Activated naive CD8-positive, alpha-beta T cell (primary cell): ENCODE data around the gene HS3ST4.
"Not testable (repeated sequence)": the region's sequence is repeated elsewhere in the genome, so short reads cannot be mapped to it uniquely, and the experiment has no call there.

Experiments
- H3K27ac Mint-ChIP-seq: one replicate; pipeline ENCODE4 v1.8.0; 2021; ENCODE audit warnings: mixed read lengths
- H3K27me3 Mint-ChIP-seq: one replicate; pipeline ENCODE4 v1.8.0; 2021; ENCODE audit warnings: mixed read lengths
- H3K36me3 Mint-ChIP-seq: one replicate; pipeline ENCODE4 v1.8.0; 2021; ENCODE audit warnings: mixed read lengths
- H3K4me1 Mint-ChIP-seq: one replicate; pipeline ENCODE4 v1.8.0; 2021; ENCODE audit warnings: low read depth, mixed read lengths
- H3K4me3 Mint-ChIP-seq: one replicate; pipeline ENCODE4 v1.8.0; 2021; ENCODE audit warnings: mild to moderate bottlenecking, mixed read lengths
- H3K9me3 Mint-ChIP-seq: one replicate; pipeline ENCODE4 v1.8.0; 2021; ENCODE audit warnings: low read depth, mixed read lengths

The HS3ST4 gene

DNA sequence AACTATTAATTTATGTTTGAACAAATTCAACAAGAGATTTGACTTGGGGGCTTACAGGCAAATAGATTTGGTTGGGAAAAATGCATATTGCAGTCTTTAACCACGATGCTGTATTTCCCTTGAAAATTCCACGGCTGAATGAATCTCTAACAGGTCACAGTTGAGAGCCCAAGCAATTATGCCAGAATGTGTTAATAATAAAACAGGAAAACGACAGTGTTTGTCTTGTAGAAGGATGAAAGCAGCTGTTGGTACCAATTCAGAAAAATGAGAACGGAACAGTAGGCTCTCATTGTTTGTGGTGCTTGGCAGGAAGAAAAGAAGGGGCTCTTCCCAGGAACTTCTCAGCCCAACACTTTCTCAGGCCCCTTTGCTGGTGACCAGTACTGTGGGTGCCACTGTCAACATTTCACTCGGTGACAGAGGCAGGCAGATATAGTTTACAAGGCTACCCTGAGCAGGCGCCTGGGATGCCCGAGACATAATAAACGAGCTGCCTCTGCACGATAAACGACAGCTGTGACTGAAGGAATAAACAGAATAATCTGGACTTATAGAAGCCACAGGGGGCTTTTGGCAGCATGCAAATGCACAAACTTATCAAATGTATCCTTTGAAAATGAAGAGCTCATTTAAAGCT lies 387.1 kb downstream of the HS3ST4 start:
- Mint-ChIP-seq H3K4me1 (no peaks in the 10 kb centered on the region), H3K9me3 (peaks cover 3% of the 10 kb centered on the region), H3K4me3 (no peak overlapping the region), H3K36me3 (no peaks in the 10 kb centered on the region), H3K27ac (no peak overlapping the region), H3K27me3 (peaks cover 13% of the 10 kb centered on the region)

DNA sequence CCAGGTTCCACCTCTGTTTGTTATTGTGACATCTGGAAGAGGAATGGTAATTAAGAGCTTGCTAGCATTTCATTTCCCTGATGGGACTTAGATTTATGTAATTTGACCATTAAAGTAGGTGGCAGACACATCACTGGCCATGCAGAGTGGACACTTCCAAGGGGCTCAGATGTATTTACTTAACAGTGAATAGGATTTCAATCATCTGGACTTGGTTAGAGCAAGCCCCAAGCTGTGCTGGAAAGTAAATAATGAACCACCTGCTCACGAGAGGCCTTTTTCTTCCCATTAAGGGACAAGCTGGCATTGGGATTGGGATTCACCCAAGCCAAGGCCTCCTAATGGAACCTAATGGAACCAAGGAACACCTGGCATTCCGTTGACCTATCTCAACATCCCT lies 395.3 kb downstream of the HS3ST4 start:
- Mint-ChIP-seq H3K4me3 (no peak overlapping the region), H3K36me3 (no peaks in the 10 kb centered on the region), H3K27ac (no peak overlapping the region), H3K4me1 (no peaks in the 10 kb centered on the region), H3K27me3 (peaks cover 16% of the 10 kb centered on the region), H3K9me3 (no peaks in the 10 kb centered on the region)

DNA sequence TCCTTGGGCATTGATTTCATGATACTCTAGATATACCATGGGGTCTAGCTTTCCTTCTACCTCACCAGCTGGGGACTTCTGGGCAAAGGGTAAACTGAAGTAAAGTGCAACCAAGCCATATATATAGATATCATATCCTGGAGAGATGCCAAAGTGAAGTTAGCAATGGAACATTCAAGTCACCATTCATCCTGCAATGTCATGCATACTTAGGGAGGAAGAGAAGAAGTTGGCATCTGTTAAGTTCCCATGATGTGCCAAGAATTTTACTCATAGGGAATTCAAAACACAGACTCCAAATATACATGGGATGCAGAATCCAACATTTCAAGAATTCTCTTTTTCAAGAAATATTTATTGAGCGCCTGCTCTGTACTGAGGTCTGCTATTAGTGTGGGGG lies 399.8 kb downstream of the HS3ST4 start:
- no peak overlapping the region for H3K27ac Mint-ChIP-seq

DNA sequence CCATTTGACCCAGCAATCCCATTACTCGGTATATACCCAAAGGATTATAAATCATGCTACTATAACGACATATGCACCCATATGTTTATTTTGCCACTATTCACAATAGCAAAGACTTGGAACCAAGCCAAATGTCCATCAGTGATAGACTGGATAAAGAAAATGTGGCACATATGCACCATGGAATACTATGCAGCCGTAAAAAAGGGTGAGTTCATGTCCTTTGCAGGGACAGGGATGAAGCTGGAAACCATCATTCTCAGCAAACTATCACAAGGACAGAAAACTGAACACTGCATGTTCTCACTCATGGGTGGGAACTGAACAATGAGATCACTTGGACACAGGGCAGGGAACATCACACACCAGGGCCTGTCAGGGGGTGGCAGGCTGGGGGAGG lies 406.4 kb downstream of the HS3ST4 start:
- H3K27ac Mint-ChIP-seq, H3K36me3 Mint-ChIP-seq, H3K27me3 Mint-ChIP-seq, H3K9me3 Mint-ChIP-seq, H3K4me3 Mint-ChIP-seq, H3K4me1 Mint-ChIP-seq: not testable (repeated sequence)

More for the DNA sequence above, 399.8 kb downstream of the HS3ST4 start:
- Mint-ChIP-seq H3K9me3 (no peaks in the 10 kb centered on the region), H3K36me3 (no peaks in the 10 kb centered on the region), H3K4me3 (no peak overlapping the region), H3K4me1 (no peaks in the 10 kb centered on the region), H3K27me3 (peaks cover 20% of the 10 kb centered on the region)

DNA sequence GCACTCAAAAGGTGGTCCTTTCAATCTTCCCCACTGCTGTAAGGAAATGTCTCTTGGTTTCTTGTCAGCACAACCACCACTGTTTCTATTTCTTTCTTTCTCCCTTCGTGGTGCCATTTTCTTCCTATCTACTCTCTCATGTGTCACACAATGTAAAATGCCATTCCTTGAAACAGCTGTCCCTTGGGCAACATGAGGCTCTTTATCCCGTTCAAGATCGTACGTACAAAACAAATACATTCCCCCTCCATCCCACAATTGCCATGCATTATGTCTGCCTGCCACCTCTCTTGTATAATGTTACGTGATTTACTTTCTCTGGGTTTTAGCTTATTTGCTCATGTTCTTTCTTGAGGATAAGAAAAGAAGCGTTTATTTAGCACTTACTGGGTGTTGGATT lies 410.6 kb downstream of the HS3ST4 start:
- no peaks in the 10 kb centered on the region for H3K36me3 Mint-ChIP-seq
- no peak overlapping the region for H3K27ac Mint-ChIP-seq
- H3K27me3 Mint-ChIP-seq = peaks cover 6% of the 10 kb centered on the region
- peaks cover 4% of the 10 kb centered on the region for H3K9me3 Mint-ChIP-seq
- no peaks in the 10 kb centered on the region for H3K4me1 Mint-ChIP-seq
- no peak overlapping the region for H3K4me3 Mint-ChIP-seq

DNA sequence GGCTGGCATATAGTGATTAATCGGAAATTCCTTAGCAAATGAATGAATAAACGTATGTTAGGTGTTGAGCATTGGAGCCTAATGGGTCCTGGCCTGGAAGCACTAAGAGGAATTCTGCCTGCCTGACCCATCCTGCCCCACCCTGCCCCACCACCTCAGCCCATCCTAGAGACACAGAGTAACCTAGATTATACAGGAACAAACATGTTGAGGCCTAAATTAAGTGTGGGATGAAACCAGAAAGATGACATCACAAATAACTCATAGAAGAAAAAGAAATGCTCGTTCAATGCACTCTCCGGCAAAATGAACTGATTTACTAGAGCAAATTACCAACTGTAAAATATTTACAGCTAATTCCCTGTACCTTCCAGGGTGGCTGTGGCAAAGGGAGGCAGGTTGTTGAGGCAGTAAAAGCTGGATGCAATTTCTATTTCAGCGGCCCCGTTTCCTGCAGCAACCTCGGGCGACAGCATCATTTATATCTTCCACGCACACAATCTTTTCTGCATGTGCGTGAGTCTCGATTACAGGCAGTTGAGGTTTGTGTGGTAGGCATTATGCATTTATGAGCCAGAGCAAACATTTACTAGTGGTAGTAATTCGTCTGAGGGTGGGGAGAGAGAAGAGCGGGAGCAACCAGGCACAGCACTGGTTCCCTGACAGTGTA lies 417.2 kb downstream of the HS3ST4 start:
- Mint-ChIP-seq H3K27me3 (peaks cover 6% of the 10 kb centered on the region), H3K9me3 (peaks cover 4% of the 10 kb centered on the region), H3K4me3 (no peak overlapping the region), H3K4me1 (no peaks in the 10 kb centered on the region), H3K36me3 (no peaks in the 10 kb centered on the region), H3K27ac (no peak overlapping the region)

DNA sequence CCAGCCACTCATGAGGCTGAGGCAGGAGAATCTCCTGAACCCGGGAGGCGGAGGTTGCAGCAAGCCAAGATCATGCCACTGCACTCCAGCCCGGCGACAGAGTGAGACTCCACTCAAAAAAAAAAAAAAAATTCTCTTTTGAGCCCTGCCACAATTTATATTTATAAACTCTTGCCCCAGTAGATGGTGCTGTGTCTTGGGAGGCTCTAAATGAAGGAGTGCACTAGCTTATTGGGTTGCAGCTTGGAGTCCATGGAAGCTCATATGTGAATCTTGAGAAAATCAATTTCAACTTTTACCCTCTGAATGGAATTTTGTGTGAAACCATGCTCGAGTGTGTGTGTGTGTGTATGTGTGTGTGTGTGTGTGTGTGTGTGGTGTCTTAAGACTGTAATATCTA lies 420.1 kb downstream of the HS3ST4 start:
- Mint-ChIP-seq H3K36me3 (no peaks in the 10 kb centered on the region), H3K27ac (no peak overlapping the region), H3K4me3 (no peak overlapping the region), H3K4me1 (no peaks in the 10 kb centered on the region), H3K9me3 (no peaks in the 10 kb centered on the region), H3K27me3 (peaks cover 6% of the 10 kb centered on the region)

DNA sequence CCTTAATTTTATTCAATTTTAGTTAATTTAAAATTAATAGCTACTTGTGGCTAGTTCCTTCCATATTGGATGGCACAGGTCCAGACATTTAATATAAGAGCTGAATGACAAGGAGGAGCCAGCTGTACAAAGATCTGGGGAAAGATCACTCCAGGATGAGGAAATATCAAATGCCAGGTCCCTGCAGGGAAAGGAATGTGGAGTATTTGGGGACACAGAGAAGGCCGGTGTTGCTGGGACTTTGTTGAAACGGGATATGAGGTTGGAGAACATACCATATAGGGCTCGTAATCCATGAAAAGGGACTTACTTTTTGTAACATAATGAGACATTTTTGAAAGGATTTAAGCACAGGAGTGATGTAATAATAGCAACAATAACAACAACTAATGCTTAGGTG lies 426.8 kb downstream of the HS3ST4 start:
- peaks cover 8% of the 10 kb centered on the region for H3K27me3 Mint-ChIP-seq
- H3K27ac Mint-ChIP-seq = no peak overlapping the region
- H3K9me3 Mint-ChIP-seq = no peaks in the 10 kb centered on the region
- no peaks in the 10 kb centered on the region for H3K4me1 Mint-ChIP-seq
- H3K4me3 Mint-ChIP-seq = no peak overlapping the region
- H3K36me3 Mint-ChIP-seq = no peaks in the 10 kb centered on the region

DNA sequence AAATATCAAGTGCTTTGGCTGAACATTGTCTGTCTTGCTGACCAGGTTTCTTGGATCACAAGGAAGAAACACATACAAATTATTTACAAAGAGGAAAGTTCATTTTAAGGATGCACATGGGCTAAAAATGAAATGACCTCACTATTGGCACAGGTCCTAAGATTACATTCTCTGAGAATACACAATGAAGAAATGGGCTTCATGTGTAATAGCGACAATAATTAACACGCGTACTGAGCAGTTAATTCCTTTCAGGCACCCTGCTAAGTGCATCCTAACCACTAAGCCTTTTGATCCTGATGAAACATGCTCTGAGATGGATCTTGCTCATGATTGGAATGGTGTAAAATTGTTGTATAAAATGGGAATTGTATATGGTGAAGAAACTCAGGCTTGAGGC lies 429.0 kb downstream of the HS3ST4 start:
- H3K4me1 Mint-ChIP-seq = no peaks in the 10 kb centered on the region
- H3K36me3 Mint-ChIP-seq = no peaks in the 10 kb centered on the region
- no peak overlapping the region for H3K27ac Mint-ChIP-seq
- peaks cover 4% of the 10 kb centered on the region for H3K27me3 Mint-ChIP-seq
- H3K4me3 Mint-ChIP-seq = no peak overlapping the region
- H3K9me3 Mint-ChIP-seq = no peaks in the 10 kb centered on the region

DNA sequence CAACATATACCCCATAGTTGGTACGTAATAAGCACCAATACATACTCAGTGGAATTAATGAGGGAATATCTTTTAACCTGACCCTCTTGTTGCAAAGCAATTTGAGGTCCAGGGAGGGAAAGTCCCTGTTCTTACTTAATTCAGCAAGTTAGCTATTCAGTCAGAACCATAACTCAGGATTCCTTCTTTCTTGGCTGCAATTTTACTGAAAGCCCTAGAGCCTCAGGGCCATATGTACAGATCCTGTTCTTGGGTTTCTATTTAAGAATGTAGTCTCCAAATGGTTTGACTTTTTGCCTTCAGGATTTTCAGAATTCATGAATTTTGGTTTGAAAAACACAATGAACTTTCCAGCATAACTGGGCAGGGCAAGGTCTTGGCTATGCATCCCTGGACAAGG lies 436.5 kb downstream of the HS3ST4 start:
- Mint-ChIP-seq H3K36me3 (no peaks in the 10 kb centered on the region), H3K9me3 (no peaks in the 10 kb centered on the region), H3K4me1 (no peaks in the 10 kb centered on the region), H3K27ac (no peak overlapping the region), H3K4me3 (no peak overlapping the region), H3K27me3 (peaks cover 4% of the 10 kb centered on the region)

DNA sequence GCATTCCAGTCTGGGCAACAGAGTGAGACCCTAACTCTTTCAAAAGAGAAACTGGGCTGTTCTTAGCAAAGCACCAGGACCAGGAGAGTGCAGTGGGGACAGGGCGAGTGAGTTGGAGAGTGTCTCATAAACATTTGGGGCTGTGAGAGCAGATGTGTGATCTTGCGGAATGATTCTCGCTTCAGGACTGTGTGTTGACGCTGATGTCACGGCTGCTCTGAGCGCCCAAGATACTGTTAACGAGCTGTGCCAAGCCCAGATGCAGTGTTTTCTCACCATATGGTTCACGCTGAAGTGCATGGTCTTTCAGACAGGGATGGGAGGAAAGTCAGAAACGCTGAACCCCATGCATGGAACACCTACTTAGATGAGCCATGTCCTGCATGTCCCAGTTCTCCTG lies 438.2 kb downstream of the HS3ST4 start:
- no peaks in the 10 kb centered on the region for H3K9me3 Mint-ChIP-seq
- no peak overlapping the region for H3K27ac Mint-ChIP-seq
- no peaks in the 10 kb centered on the region for H3K4me1 Mint-ChIP-seq
- no peak overlapping the region for H3K4me3 Mint-ChIP-seq
- no peaks in the 10 kb centered on the region for H3K36me3 Mint-ChIP-seq
- H3K27me3 Mint-ChIP-seq = peaks cover 4% of the 10 kb centered on the region

DNA sequence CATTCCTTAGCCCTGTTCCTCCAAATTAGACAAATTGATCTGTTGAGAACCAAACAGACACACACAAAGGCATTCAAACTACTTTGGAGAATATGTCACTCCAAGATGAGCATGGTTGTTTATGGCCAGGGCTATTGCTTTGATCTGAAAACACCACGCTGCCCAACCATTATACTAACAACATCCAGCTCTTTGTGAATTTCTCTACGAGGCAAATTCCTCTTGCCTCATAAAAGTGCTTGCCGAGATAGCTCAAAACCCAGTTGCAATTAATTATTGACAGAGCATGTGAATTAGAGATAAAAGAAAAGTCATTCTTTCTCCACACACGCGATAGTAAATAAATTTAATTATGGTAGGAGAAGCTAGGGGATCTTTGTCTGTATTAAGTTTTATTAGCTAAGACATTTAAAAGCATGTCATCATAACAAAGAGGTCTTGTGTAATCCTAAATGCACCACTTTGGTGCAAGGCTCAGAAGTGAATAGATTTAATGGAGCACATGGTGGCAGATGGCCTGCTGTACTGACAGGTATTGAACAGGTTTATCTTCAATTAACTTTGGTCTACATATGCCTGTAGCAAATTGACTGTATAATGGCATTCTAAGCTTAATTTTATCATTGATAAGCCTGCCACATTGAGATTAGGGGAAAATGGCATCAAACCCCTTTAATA lies 441.8 kb downstream of the HS3ST4 start:
- peaks cover 6% of the 10 kb centered on the region for H3K27me3 Mint-ChIP-seq
- H3K4me1 Mint-ChIP-seq = no peaks in the 10 kb centered on the region
- H3K9me3 Mint-ChIP-seq = no peaks in the 10 kb centered on the region
- H3K27ac Mint-ChIP-seq = no peak overlapping the region
- no peak overlapping the region for H3K4me3 Mint-ChIP-seq
- H3K36me3 Mint-ChIP-seq = no peaks in the 10 kb centered on the region

DNA sequence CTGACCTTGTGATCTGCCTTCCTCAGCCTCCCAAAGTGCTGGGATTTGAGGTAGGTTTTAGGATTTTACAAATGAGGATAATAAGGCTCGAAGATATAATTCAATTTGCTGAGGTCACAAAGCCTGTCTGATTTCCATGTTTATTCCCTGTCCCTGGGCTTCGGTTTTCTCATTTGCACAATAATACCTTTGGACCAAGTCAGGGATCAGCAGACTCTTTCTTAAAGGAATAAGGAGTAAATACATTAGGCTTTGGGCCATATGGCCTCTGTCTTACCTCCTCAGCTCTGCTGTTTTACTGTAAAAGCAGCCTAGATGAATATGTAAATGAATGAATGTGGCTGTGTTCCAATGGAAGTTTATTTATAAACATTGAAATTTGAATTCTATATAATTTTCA lies 442.8 kb downstream of the HS3ST4 start:
- Mint-ChIP-seq H3K9me3 (no peaks in the 10 kb centered on the region), H3K4me1 (no peaks in the 10 kb centered on the region), H3K27ac (no peak overlapping the region), H3K4me3 (no peak overlapping the region), H3K36me3 (no peaks in the 10 kb centered on the region), H3K27me3 (peaks cover 6% of the 10 kb centered on the region)

DNA sequence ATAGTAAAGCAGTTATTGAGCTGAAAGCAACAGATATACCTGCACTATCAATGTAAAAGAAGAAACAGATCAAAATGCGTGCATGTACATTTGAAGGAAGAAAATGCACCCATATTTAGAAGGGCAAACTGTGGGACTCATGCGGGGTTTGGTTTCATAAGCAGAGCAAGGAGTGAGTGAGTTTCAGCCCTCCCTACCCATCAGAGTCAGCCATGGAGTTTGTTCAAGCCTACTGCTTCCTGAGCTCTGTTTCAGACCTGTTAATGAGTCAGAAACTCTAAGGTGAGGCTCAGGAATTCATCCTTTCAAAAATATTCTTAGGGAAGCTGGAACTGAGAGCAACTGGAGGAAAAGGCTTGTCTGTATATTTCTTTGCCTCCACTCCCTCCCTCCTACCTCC lies 446.2 kb downstream of the HS3ST4 start:
- Mint-ChIP-seq H3K27me3 (peaks cover 4% of the 10 kb centered on the region), H3K4me1 (no peaks in the 10 kb centered on the region), H3K36me3 (no peaks in the 10 kb centered on the region), H3K4me3 (no peak overlapping the region), H3K9me3 (no peaks in the 10 kb centered on the region), H3K27ac (no peak overlapping the region)

DNA sequence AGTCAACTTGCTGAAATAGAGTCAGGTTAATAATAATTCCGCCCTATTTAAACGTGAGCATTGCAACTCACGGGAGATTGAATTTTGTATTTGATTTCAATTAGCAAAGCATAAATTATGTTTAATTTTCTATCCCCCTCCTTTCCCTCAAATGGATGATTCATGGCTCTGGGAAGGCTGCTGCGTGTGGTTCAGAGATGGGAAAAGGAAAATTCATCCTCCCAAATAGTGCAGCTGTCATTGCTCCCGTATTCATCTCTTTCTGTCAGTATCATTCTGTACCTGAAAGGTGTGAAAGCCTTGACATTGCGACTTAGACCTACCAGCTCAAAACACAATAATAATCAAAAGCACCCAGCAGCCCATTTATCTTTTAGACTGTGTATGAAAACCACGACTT lies 447.3 kb downstream of the HS3ST4 start:
- Mint-ChIP-seq H3K36me3 (no peaks in the 10 kb centered on the region), H3K4me1 (no peaks in the 10 kb centered on the region), H3K27ac (no peak overlapping the region), H3K27me3 (peaks cover 4% of the 10 kb centered on the region), H3K4me3 (no peak overlapping the region), H3K9me3 (no peaks in the 10 kb centered on the region)

DNA sequence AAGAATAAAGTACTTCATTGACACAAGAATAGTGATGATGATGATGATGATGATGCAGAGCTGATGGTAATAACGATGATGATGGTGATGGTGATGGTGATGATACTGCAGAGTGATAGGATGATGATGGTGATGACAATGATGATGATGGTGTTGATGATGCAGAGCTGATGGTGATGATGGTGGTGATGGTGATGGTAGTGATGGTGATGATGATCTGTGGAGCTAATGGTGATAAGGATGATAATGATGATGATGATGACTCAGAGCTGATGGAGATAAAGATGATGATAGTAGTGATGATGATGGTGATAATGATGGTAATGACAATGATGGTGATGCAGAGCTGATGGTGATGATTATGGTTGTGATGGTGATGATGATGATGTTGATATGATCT lies 448.1 kb downstream of the HS3ST4 start:
- H3K36me3 Mint-ChIP-seq = no peaks in the 10 kb centered on the region
- no peak overlapping the region for H3K27ac Mint-ChIP-seq
- no peak overlapping the region for H3K4me3 Mint-ChIP-seq
- no peaks in the 10 kb centered on the region for H3K4me1 Mint-ChIP-seq
- H3K27me3 Mint-ChIP-seq = peaks cover 4% of the 10 kb centered on the region
- H3K9me3 Mint-ChIP-seq = no peaks in the 10 kb centered on the region
